ENCODE data around the gene ADARB2.

The ADARB2 gene

DNA sequence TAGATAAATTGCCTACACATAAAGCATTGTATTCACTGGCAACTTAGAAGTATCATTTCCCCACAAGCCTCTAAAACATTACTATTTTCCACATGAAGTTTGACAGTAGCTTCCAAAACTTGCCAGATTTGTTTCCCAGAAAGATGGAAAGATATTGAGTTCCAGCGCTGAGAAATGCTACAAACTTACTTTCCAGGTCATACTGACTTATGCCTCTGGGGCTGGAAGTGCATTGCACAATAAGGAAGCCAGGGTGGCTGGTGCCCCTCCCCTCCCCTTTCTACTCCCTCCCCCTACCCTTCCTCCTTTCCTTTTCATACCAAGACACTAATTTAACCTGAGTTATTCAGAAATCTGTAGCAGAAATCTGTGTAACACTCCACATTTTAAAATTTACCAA, 468.5 kb downstream of the ADARB2 start:
- H3K36me3 ChIP-seq (replicated peaks in 1 of 2; ENCODE audit: control insufficient read depth in 2 of 2, insufficient read depth in 2 of 2, low read length in 2 of 2), result no peaks in the 10 kb centered on the region
- no peak overlapping the region for H4K8ac ChIP-seq (ENCODE audit: low read depth, low read length)
- H2AFZ ChIP-seq (ENCODE audit: low read length), result no peak overlapping the region
- H3K4me1 ChIP-seq (ENCODE audit: control insufficient read depth in 2 of 2, insufficient read depth in 1 of 2, low read depth in 1 of 2, low read length in 2 of 2), result no peaks in the 10 kb centered on the region
- H3K27ac ChIP-seq (replicated peaks; ENCODE audit: low read length), result no peak overlapping the region
- DNase-seq (ENCODE audit: low spot score), result no peak
- no peak overlapping the region for H3K14ac ChIP-seq (ENCODE audit: low read length)
- no peak overlapping the region for H3K23ac ChIP-seq (ENCODE audit: low read depth, low read length, poor library complexity)
- H3K18ac ChIP-seq (ENCODE audit: low read length), result no peak overlapping the region
- H4K91ac ChIP-seq (ENCODE audit: low read depth, low read length, poor library complexity), result no peak overlapping the region
- no peak overlapping the region for H2BK5ac ChIP-seq (ENCODE audit: low read length)
- no peak overlapping the region for H2BK120ac ChIP-seq (ENCODE audit: low read depth, low read length)
- no peaks in the 10 kb centered on the region for H3K9me3 ChIP-seq (replicated peaks in 1 of 2; ENCODE audit: control insufficient read depth in 2 of 2, insufficient read depth in 1 of 2, low read depth in 1 of 2, low read length in 2 of 2)
- H3K79me1 ChIP-seq (ENCODE audit: low read depth, low read length), result no peaks in the 10 kb centered on the region
- H2BK15ac ChIP-seq (ENCODE audit: low read length), result no peak overlapping the region
- H2AK5ac ChIP-seq (ENCODE audit: low read depth, low read length), result no peak overlapping the region
- H3K4me2 ChIP-seq (ENCODE audit: insufficient read depth, low read length, poor library complexity, severe bottlenecking), result no peak overlapping the region
- H3K4me3 ChIP-seq (ENCODE audit: low read length in 2 of 2), result no peak overlapping the region
- no peak overlapping the region for H3K9ac ChIP-seq (ENCODE audit: low read depth, low read length, poor library complexity)
- peaks cover 0 to 3% (median 0%) of the 10 kb centered on the region in 3 experiments for H3K27me3 ChIP-seq (ENCODE audit: control insufficient read depth in 3 of 3, insufficient read depth in 3 of 3, low read depth in 1 of 3, low read length in 3 of 3)
- no peak overlapping the region for H2BK12ac ChIP-seq (ENCODE audit: low read length)
- no CpG with 5 or more reads among the region's 1 CpG for WGBS, 2 donors (ENCODE audit: extremely low coverage in 2 of 2, insufficient read length in 2 of 2, insufficient replicate concordance in 1 of 2)
- no peak overlapping the region for H3K4ac ChIP-seq (ENCODE audit: low read length)

GRCh38 chr10:1267568-1267967, 469.8 kb downstream of the ADARB2 start:
- H3K36me3 ChIP-seq (replicated peaks in 1 of 2; ENCODE audit: control insufficient read depth in 2 of 2, insufficient read depth in 2 of 2, low read length in 2 of 2), result no peaks in the 10 kb centered on the region
- no peak overlapping the region for H3K4me3 ChIP-seq (ENCODE audit: low read length in 2 of 2)
- no peak overlapping the region for H2BK120ac ChIP-seq (ENCODE audit: low read depth, low read length)
- no peak overlapping the region for H4K8ac ChIP-seq (ENCODE audit: low read depth, low read length)
- H3K23ac ChIP-seq (ENCODE audit: low read depth, low read length, poor library complexity), result no peak overlapping the region
- H3K27ac ChIP-seq (replicated peaks; ENCODE audit: low read length), result no peak overlapping the region
- no peak overlapping the region for H4K91ac ChIP-seq (ENCODE audit: low read depth, low read length, poor library complexity)
- H3K14ac ChIP-seq (ENCODE audit: low read length), result no peak overlapping the region
- H2BK15ac ChIP-seq (ENCODE audit: low read length), result no peak overlapping the region
- no peak for DNase-seq (ENCODE audit: low spot score)
- H3K9me3 ChIP-seq (replicated peaks in 1 of 2; ENCODE audit: control insufficient read depth in 2 of 2, insufficient read depth in 1 of 2, low read depth in 1 of 2, low read length in 2 of 2), result no peaks in the 10 kb centered on the region
- H3K79me1 ChIP-seq (ENCODE audit: low read depth, low read length), result no peaks in the 10 kb centered on the region
- no peak overlapping the region for H3K4ac ChIP-seq (ENCODE audit: low read length)
- no peak overlapping the region for H2AK5ac ChIP-seq (ENCODE audit: low read depth, low read length)
- H2BK12ac ChIP-seq (ENCODE audit: low read length), result no peak overlapping the region
- H2AFZ ChIP-seq (ENCODE audit: low read length), result no peak overlapping the region
- WGBS, 2 donors (ENCODE audit: extremely low coverage in 2 of 2, insufficient read length in 2 of 2, insufficient replicate concordance in 1 of 2), result no CpG with 5 or more reads among the region's 7 CpGs
- H3K9ac ChIP-seq (ENCODE audit: low read depth, low read length, poor library complexity), result no peak overlapping the region
- no peaks in the 10 kb centered on the region for H3K4me1 ChIP-seq (ENCODE audit: control insufficient read depth in 2 of 2, insufficient read depth in 1 of 2, low read depth in 1 of 2, low read length in 2 of 2)
- H2BK5ac ChIP-seq (ENCODE audit: low read length), result no peak overlapping the region
- H3K27me3 ChIP-seq (ENCODE audit: control insufficient read depth in 3 of 3, insufficient read depth in 3 of 3, low read depth in 1 of 3, low read length in 3 of 3), result peaks cover 0 to 3% (median 0%) of the 10 kb centered on the region in 3 experiments
- H3K4me2 ChIP-seq (ENCODE audit: insufficient read depth, low read length, poor library complexity, severe bottlenecking), result no peak overlapping the region
- H3K18ac ChIP-seq (ENCODE audit: low read length), result no peak overlapping the region

DNA sequence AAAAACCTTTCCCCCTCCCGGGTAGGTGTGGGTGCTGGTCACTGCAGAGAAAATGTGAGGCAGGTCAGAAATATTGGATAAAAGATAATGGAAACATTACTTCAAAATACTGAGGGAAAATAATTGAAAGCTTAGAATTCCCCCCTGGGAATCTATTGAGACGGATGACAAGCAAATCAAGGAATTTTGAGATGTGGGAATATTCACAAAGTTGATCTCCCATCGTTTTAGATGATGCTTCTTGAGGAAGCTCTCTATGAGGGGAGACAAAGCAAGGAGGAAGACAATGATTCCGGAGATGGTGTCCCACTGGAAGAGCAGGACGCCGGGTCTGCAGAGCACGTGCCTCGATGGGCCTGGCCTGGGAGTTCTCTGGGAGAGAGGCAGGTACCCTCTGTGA, 470.2 kb downstream of the ADARB2 start:
- H2BK15ac ChIP-seq (ENCODE audit: low read length), result no peak overlapping the region
- peaks cover 0 to 3% (median 0%) of the 10 kb centered on the region in 3 experiments for H3K27me3 ChIP-seq (ENCODE audit: control insufficient read depth in 3 of 3, insufficient read depth in 3 of 3, low read depth in 1 of 3, low read length in 3 of 3)
- H3K36me3 ChIP-seq (replicated peaks in 1 of 2; ENCODE audit: control insufficient read depth in 2 of 2, insufficient read depth in 2 of 2, low read length in 2 of 2), result no peaks in the 10 kb centered on the region
- no peak overlapping the region for H4K8ac ChIP-seq (ENCODE audit: low read depth, low read length)
- WGBS, 2 donors (ENCODE audit: extremely low coverage in 2 of 2, insufficient read length in 2 of 2, insufficient replicate concordance in 1 of 2), result no CpG with 5 or more reads among the region's 8 CpGs
- H3K23ac ChIP-seq (ENCODE audit: low read depth, low read length, poor library complexity), result no peak overlapping the region
- no peak overlapping the region for H3K9ac ChIP-seq (ENCODE audit: low read depth, low read length, poor library complexity)
- H3K14ac ChIP-seq (ENCODE audit: low read length), result no peak overlapping the region
- no peak overlapping the region for H2AFZ ChIP-seq (ENCODE audit: low read length)
- H2BK120ac ChIP-seq (ENCODE audit: low read depth, low read length), result no peak overlapping the region
- no peak overlapping the region for H3K4me3 ChIP-seq (ENCODE audit: low read length in 2 of 2)
- no peak overlapping the region for H2BK5ac ChIP-seq (ENCODE audit: low read length)
- no peak overlapping the region for H2AK5ac ChIP-seq (ENCODE audit: low read depth, low read length)
- no peak overlapping the region for H3K4me2 ChIP-seq (ENCODE audit: insufficient read depth, low read length, poor library complexity, severe bottlenecking)
- no peaks in the 10 kb centered on the region for H3K9me3 ChIP-seq (replicated peaks in 1 of 2; ENCODE audit: control insufficient read depth in 2 of 2, insufficient read depth in 1 of 2, low read depth in 1 of 2, low read length in 2 of 2)
- H3K4me1 ChIP-seq (ENCODE audit: control insufficient read depth in 2 of 2, insufficient read depth in 1 of 2, low read depth in 1 of 2, low read length in 2 of 2), result no peaks in the 10 kb centered on the region
- H3K4ac ChIP-seq (ENCODE audit: low read length), result no peak overlapping the region
- H3K27ac ChIP-seq (replicated peaks; ENCODE audit: low read length), result no peak overlapping the region
- H4K91ac ChIP-seq (ENCODE audit: low read depth, low read length, poor library complexity), result no peak overlapping the region
- H2BK12ac ChIP-seq (ENCODE audit: low read length), result no peak overlapping the region
- no peak for DNase-seq (ENCODE audit: low spot score)
- H3K18ac ChIP-seq (ENCODE audit: low read length), result no peak overlapping the region
- H3K79me1 ChIP-seq (ENCODE audit: low read depth, low read length), result no peaks in the 10 kb centered on the region

DNA sequence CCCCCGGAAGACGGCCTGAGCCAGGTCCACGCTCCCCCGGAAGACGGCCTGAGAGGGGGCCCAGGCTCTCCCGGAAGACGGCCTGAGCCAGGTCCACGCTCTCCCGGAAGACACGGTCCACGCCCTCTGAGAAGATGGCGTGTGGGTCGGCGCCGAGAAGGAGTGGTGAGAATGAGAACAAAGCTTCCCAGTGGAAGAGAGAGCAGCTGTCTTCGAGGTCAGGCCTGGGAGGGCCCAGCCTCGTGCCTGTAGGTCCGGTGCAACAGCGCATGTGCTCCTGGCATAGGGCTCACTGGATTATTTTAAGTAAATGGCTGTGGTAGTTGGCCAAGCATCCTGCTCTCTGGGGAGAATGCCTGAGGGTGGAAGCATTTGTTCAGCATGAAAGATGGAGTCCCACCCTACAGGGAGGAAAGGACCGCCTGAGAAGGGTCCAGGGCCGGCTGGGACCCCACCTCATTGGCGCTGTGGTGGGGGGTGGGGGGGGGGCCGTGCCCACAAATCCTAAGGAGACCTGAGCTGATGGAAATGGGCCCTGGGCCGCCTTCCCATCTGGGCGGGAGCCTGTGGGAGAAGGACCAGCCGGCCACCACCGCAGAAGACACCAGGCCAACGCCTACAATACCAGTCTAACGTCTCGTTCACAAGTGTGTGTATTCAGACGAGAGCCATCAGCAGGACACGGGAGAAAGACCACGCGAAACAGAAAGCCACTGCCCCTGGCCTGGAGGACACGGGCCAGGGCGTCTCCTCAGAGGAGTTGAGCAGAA, 471.1 kb downstream of the ADARB2 start:
- no CpG with 5 or more reads among the region's 36 CpGs for WGBS, 2 donors (ENCODE audit: extremely low coverage in 2 of 2, insufficient read length in 2 of 2, insufficient replicate concordance in 1 of 2)
- Histone ChIP-seq H2AFZ (ENCODE audit: low read length) (no peak overlapping the region), H4K8ac (ENCODE audit: low read depth, low read length) (no peak overlapping the region)

More for the DNA sequence above, 471.1 kb downstream of the ADARB2 start:
- H3K9ac ChIP-seq (ENCODE audit: low read depth, low read length, poor library complexity), result no peak overlapping the region
- no peak overlapping the region for H3K4ac ChIP-seq (ENCODE audit: low read length)
- no peak overlapping the region for H2BK120ac ChIP-seq (ENCODE audit: low read depth, low read length)
- H3K79me1 ChIP-seq (ENCODE audit: low read depth, low read length), result no peaks in the 10 kb centered on the region
- H2BK5ac ChIP-seq (ENCODE audit: low read length), result no peak overlapping the region
- no peak for DNase-seq (ENCODE audit: low spot score)
- H2AK5ac ChIP-seq (ENCODE audit: low read depth, low read length), result peak overlapping the region; percentile 82
- no peak overlapping the region for H3K4me3 ChIP-seq (ENCODE audit: low read length in 2 of 2)
- H3K14ac ChIP-seq (ENCODE audit: low read length), result no peak overlapping the region
- no peaks in the 10 kb centered on the region for H3K36me3 ChIP-seq (replicated peaks in 1 of 2; ENCODE audit: control insufficient read depth in 2 of 2, insufficient read depth in 2 of 2, low read length in 2 of 2)
- no peak overlapping the region for H3K23ac ChIP-seq (ENCODE audit: low read depth, low read length, poor library complexity)
- no peaks in the 10 kb centered on the region for H3K9me3 ChIP-seq (replicated peaks in 1 of 2; ENCODE audit: control insufficient read depth in 2 of 2, insufficient read depth in 1 of 2, low read depth in 1 of 2, low read length in 2 of 2)
- peaks cover 0 to 3% (median 0%) of the 10 kb centered on the region in 3 experiments for H3K27me3 ChIP-seq (ENCODE audit: control insufficient read depth in 3 of 3, insufficient read depth in 3 of 3, low read depth in 1 of 3, low read length in 3 of 3)
- H3K4me2 ChIP-seq (ENCODE audit: insufficient read depth, low read length, poor library complexity, severe bottlenecking), result no peak overlapping the region
- H4K91ac ChIP-seq (ENCODE audit: low read depth, low read length, poor library complexity), result no peak overlapping the region
- no peak overlapping the region for H2BK12ac ChIP-seq (ENCODE audit: low read length)
- H2BK15ac ChIP-seq (ENCODE audit: low read length), result peak overlapping the region; percentile 3
- H3K4me1 ChIP-seq (ENCODE audit: control insufficient read depth in 2 of 2, insufficient read depth in 1 of 2, low read depth in 1 of 2, low read length in 2 of 2), result no peaks in the 10 kb centered on the region
- peak overlapping the region; percentile 11 for H3K18ac ChIP-seq (ENCODE audit: low read length)
- no peak overlapping the region for H3K27ac ChIP-seq (replicated peaks; ENCODE audit: low read length)
